Skeletal muscle satellite cell (primary cell): ENCODE measurements around the gene OR5P2.
"Not testable (repeated sequence)": the region's sequence is repeated elsewhere in the genome, so short reads cannot be mapped to it uniquely, and the experiment has no call there.

ENCODE experiments used
- H3K27me3 ChIP-seq: 2 replicates; pipeline ENCODE4 v1.7.0; 2013; ENCODE audit warnings: low read length; ENCODE audit not compliant: control insufficient read depth, insufficient read depth
- H3K36me3 ChIP-seq: 2 replicates; pipeline ENCODE4 v1.7.0; 2013; ENCODE audit warnings: mild to moderate bottlenecking, control low read depth, low read length; ENCODE audit not compliant: insufficient read depth
- H3K4me1 ChIP-seq: 2 replicates; pipeline ENCODE4 v1.7.0; 2013; ENCODE audit warnings: low read length; ENCODE audit not compliant: control insufficient read depth, insufficient read depth
- H3K4me2 ChIP-seq: 2 replicates; pipeline ENCODE4 v1.7.0; 2013; ENCODE audit warnings: mild to moderate bottlenecking, low read length
- H3K4me3 ChIP-seq: 2 replicates; pipeline ENCODE4 v1.7.0; 2013; ENCODE audit warnings: low read length
- H3K9ac ChIP-seq: 2 replicates; pipeline ENCODE4 v1.7.0; 2013; ENCODE audit warnings: mild to moderate bottlenecking, low read depth, low read length, moderate library complexity
- H3K9me3 ChIP-seq: replicated peaks from 2 replicates; pipeline ENCODE4 v1.7.0; 2013; ENCODE audit warnings: mild to moderate bottlenecking, control low read depth, low read length

Gene OR5P2

GRCh38 chr11:7787239-7787638, 9.5 kb downstream of the OR5P2 start:
- H3K4me1 ChIP-seq = no peaks in the 10 kb centered on the region
- H3K9me3 ChIP-seq = no peaks in the 10 kb centered on the region
- H3K9ac ChIP-seq = no peak overlapping the region
- H3K4me3 ChIP-seq = no peak overlapping the region
- no peaks in the 10 kb centered on the region for H3K36me3 ChIP-seq
- no peaks in the 10 kb centered on the region for H3K27me3 ChIP-seq
- no peak overlapping the region for H3K4me2 ChIP-seq

GRCh38 chr11:7775689-7776088, 21.1 kb downstream of the OR5P2 start:
- Histone ChIP-seq H3K4me1 (no peaks in the 10 kb centered on the region), H3K4me2 (no peak overlapping the region), H3K27me3 (no peaks in the 10 kb centered on the region), H3K4me3 (no peak overlapping the region), H3K36me3 (no peaks in the 10 kb centered on the region), H3K9ac (no peak overlapping the region), H3K9me3 (no peaks in the 10 kb centered on the region)

- H3K4me1 ChIP-seq, H3K4me2 ChIP-seq, H3K36me3 ChIP-seq, H3K9me3 ChIP-seq, H3K4me3 ChIP-seq, H3K27me3 ChIP-seq, H3K9ac ChIP-seq: not testable (repeated sequence)
Measured at GRCh38 chr11:7764301-7764700, 32.4 kb downstream of the OR5P2 start.

GRCh38 chr11:7759010-7759409, 37.7 kb downstream of the OR5P2 start:
- no peak overlapping the region for H3K4me3 ChIP-seq
- no peak overlapping the region for H3K4me2 ChIP-seq
- H3K36me3 ChIP-seq = no peaks in the 10 kb centered on the region
- H3K9ac ChIP-seq = no peak overlapping the region
- no peaks in the 10 kb centered on the region for H3K27me3 ChIP-seq
- H3K4me1 ChIP-seq = no peaks in the 10 kb centered on the region
- no peaks in the 10 kb centered on the region for H3K9me3 ChIP-seq

GRCh38 chr11:7749456-7749855, 47.3 kb downstream of the OR5P2 start:
- Histone ChIP-seq H3K9me3 (no peaks in the 10 kb centered on the region), H3K27me3 (no peaks in the 10 kb centered on the region), H3K36me3 (no peaks in the 10 kb centered on the region), H3K9ac (no peak overlapping the region), H3K4me1 (no peaks in the 10 kb centered on the region), H3K4me2 (no peak overlapping the region), H3K4me3 (no peak overlapping the region)
